Neuronal stem cell (in vitro differentiated cells): Measurements from ENCODE around the gene RAP2A.

Source experiments
- DNase-seq: peaks from one replicate; pipeline ENCODE4 v3.0.0-alpha.2; 2013; ENCODE audit warnings: low spot score
- H2AFZ ChIP-seq: one replicate; pipeline ENCODE4 v1.6.1; 2013; ENCODE audit warnings: mild to moderate bottlenecking, low read length, inconsistent platforms
- H2AK5ac ChIP-seq: 2 replicates; pipeline ENCODE4 v1.6.1; 2013; ENCODE audit warnings: low read depth, mild to moderate bottlenecking, inconsistent platforms, low read length, moderate library complexity, mixed read lengths
- H2BK120ac ChIP-seq: 2 replicates; pipeline ENCODE4 v1.6.1; 2013; ENCODE audit warnings: low read depth, mild to moderate bottlenecking, inconsistent platforms, low read length, moderate library complexity, mixed read lengths
- H2BK12ac ChIP-seq: one replicate; pipeline ENCODE4 v1.6.1; 2013; ENCODE audit warnings: low read length, inconsistent platforms
- H2BK15ac ChIP-seq: 2 replicates; pipeline ENCODE4 v1.6.1; 2013; ENCODE audit warnings: mild to moderate bottlenecking, low read length, inconsistent platforms, mixed read lengths
- H2BK5ac ChIP-seq: one replicate; pipeline ENCODE4 v1.6.1; 2013; ENCODE audit warnings: inconsistent platforms, mild to moderate bottlenecking, low read length, moderate library complexity
- H3K14ac ChIP-seq: one replicate; pipeline ENCODE4 v1.6.1; 2013; ENCODE audit warnings: low read length, inconsistent platforms
- H3K18ac ChIP-seq: 2 replicates; pipeline ENCODE4 v1.6.1; 2013; ENCODE audit warnings: low read length, inconsistent platforms
- H3K23ac ChIP-seq: 2 replicates; pipeline ENCODE4 v1.6.1; 2013; ENCODE audit warnings: low read depth, mild to moderate bottlenecking, mixed read lengths, low read length, inconsistent platforms; ENCODE audit not compliant: poor library complexity
- H3K27ac ChIP-seq: replicated peaks from 3 replicates; pipeline ENCODE4 v1.5.1; 2013; ENCODE audit warnings: low read length, inconsistent platforms
- H3K27me3 ChIP-seq, 3 experiments: 2 replicates each; pipeline ENCODE4 v1.6.1; 2013; ENCODE audit warnings: low read length in 3 of 3, mild to moderate bottlenecking in 2 of 3, inconsistent platforms in 1 of 3, low read depth in 1 of 3, mixed read lengths in 1 of 3, moderate library complexity in 1 of 3; ENCODE audit not compliant: control insufficient read depth in 3 of 3, insufficient read depth in 3 of 3
- H3K36me3 ChIP-seq, 2 donors: replicated peaks in 1 of 2; 2 replicates each; pipeline ENCODE4 v1.6.1; 2013; ENCODE audit warnings: low read length in 2 of 2; ENCODE audit not compliant: control insufficient read depth in 2 of 2, insufficient read depth in 2 of 2
- H3K4ac ChIP-seq: 2 replicates; pipeline ENCODE4 v1.6.1; 2013; ENCODE audit warnings: inconsistent platforms, mild to moderate bottlenecking, low read length, moderate library complexity
- H3K4me1 ChIP-seq, 2 donors: 1 replicate in 1 of 2; 2 replicates in 1 of 2; pipeline ENCODE4 v1.6.1; 2013; ENCODE audit warnings: low read length in 2 of 2, low read depth in 1 of 2; ENCODE audit not compliant: control insufficient read depth in 2 of 2, insufficient read depth in 1 of 2
- H3K4me2 ChIP-seq: one replicate; pipeline ENCODE4 v1.6.1; 2013; ENCODE audit warnings: mild to moderate bottlenecking, low read length, inconsistent platforms; ENCODE audit not compliant: insufficient read depth, poor library complexity, severe bottlenecking
- H3K4me3 ChIP-seq, 2 donors: 2 replicates each; pipeline ENCODE4 v1.5.1; 2013; ENCODE audit warnings: low read length in 2 of 2, mild to moderate bottlenecking in 2 of 2, inconsistent platforms in 1 of 2, moderate library complexity in 1 of 2
- H3K79me1 ChIP-seq: one replicate; pipeline ENCODE4 v1.6.1; 2013; ENCODE audit warnings: low read depth, mild to moderate bottlenecking, inconsistent platforms, low read length, moderate library complexity
- H3K9ac ChIP-seq: one replicate; pipeline ENCODE4 v1.6.1; 2013; ENCODE audit warnings: mild to moderate bottlenecking, low read depth, low read length, inconsistent platforms; ENCODE audit not compliant: poor library complexity
- H3K9me3 ChIP-seq, 2 donors: replicated peaks in 1 of 2; 2 replicates each; pipeline versions ENCODE3 to v1.6.1; 2013; ENCODE audit warnings: low read length in 2 of 2, mild to moderate bottlenecking in 2 of 2, inconsistent platforms in 1 of 2, low read depth in 1 of 2, mixed read lengths in 1 of 2, moderate library complexity in 1 of 2; ENCODE audit not compliant: control insufficient read depth in 2 of 2, insufficient read depth in 1 of 2
- H4K8ac ChIP-seq: one replicate; pipeline ENCODE4 v1.6.1; 2013; ENCODE audit warnings: low read depth, mild to moderate bottlenecking, inconsistent platforms, low read length, moderate library complexity
- H4K91ac ChIP-seq: one replicate; pipeline ENCODE4 v1.6.1; 2013; ENCODE audit warnings: low read length, low read depth, mild to moderate bottlenecking, inconsistent platforms; ENCODE audit not compliant: poor library complexity
- WGBS, 2 donors: extraction: QIAGEN DNeasy Blood & Tissue Kit; methylation state at CpG; one replicate each; pipeline ENCODE4 v1.1.7; 2013; ENCODE audit warnings: missing lambda C conversion rate in 2 of 2, mixed read lengths in 1 of 2; ENCODE audit not compliant: insufficient read length in 2 of 2, insufficient replicate concordance in 1 of 2; ENCODE audit errors: extremely low coverage in 2 of 2; 5-methylcytosine and 5-hydroxymethylcytosine counted together

The RAP2A gene

GRCh38 chr13:97446448-97446847 lies 12.5 kb downstream of the RAP2A start:
- H3K9ac ChIP-seq, result no peak overlapping the region

DNA sequence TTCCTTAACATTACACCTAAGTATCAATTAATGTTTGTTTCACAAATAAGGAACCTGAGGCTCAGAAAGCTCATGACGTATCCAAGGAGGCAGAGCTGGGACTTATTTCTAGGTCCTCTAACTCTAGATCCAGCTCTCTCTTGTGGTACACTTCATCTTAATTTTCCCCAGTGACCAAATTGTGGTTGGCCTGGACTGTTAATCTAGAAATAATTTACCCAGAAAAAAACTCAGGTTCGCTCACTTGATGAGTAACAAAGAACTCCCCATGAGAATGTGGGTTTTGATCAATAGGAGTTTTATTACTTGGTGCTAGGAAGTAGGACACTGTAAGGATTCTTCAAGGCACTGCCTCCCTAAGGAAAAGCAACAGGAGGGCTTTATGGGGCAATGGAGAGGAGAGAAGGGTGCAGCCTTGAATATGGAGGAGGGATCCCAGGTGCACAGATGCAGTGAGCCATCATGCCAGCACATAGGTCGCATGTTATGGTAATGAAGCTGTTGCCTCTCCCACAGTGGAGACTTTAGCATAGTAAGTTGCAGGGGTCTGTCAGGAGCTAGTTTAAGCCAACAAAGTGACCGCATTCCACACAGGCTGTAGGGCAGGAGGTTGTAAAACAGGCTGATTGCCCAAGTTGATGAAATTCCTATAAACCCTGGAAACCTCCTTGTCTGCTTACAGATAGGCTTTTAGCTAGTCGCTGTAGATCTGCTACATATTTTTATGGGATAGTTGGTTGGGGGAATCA lies 14.7 kb downstream of the RAP2A start:
- H3K4ac ChIP-seq, result no peak overlapping the region
- H2BK120ac ChIP-seq, result no peak overlapping the region
- no peak overlapping the region for H2BK12ac ChIP-seq
- no peak overlapping the region for H2BK5ac ChIP-seq
- H3K9ac ChIP-seq, result no peak overlapping the region
- H2BK15ac ChIP-seq, result no peak overlapping the region
- no peaks in the 10 kb centered on the region for H3K79me1 ChIP-seq
- no peak overlapping the region for H2AFZ ChIP-seq
- no peak overlapping the region for H2AK5ac ChIP-seq
- H3K4me2 ChIP-seq, result no peak overlapping the region
- H4K91ac ChIP-seq, result no peak overlapping the region
- no CpG with 5 or more reads among the region's 5 CpGs for WGBS, 2 donors
- no peaks in the 10 kb centered on the region for H3K27me3 ChIP-seq
- no peak overlapping the region for H3K14ac ChIP-seq
- no peak overlapping the region for H3K18ac ChIP-seq
- H3K4me1 ChIP-seq, result peaks cover 0 to 2% of the 10 kb centered on the region in 2 donors
- H3K36me3 ChIP-seq, result peaks cover 1 to 59% of the 10 kb centered on the region in 2 donors
- no peak overlapping the region for H4K8ac ChIP-seq
- no peak overlapping the region for H3K27ac ChIP-seq
- H3K9me3 ChIP-seq, result peaks cover 0 to under 1% of the 10 kb centered on the region in 2 donors
- H3K4me3 ChIP-seq, result no peak overlapping the region
- no peak overlapping the region for H3K23ac ChIP-seq
- DNase-seq, result no peak

More at GRCh38 chr13:97446448-97446847, 12.5 kb downstream of the RAP2A start:
- no peak overlapping the region for H3K23ac ChIP-seq
- H2BK15ac ChIP-seq, result no peak overlapping the region
- no peaks in the 10 kb centered on the region for H3K9me3 ChIP-seq
- no peak overlapping the region for H3K4ac ChIP-seq
- no peak overlapping the region for H2AFZ ChIP-seq
- H3K18ac ChIP-seq, result no peak overlapping the region
- H3K27ac ChIP-seq, result no peak overlapping the region
- H3K14ac ChIP-seq, result no peak overlapping the region
- no peak overlapping the region for H2BK120ac ChIP-seq
- H3K79me1 ChIP-seq, result no peaks in the 10 kb centered on the region
- H4K8ac ChIP-seq, result no peak overlapping the region
- H2BK5ac ChIP-seq, result no peak overlapping the region
- peaks cover 1 to 57% of the 10 kb centered on the region in 2 donors for H3K36me3 ChIP-seq
- H3K4me3 ChIP-seq, result no peak overlapping the region
- WGBS, 2 donors, result no CpG with 5 or more reads among the region's 5 CpGs
- no peak overlapping the region for H2AK5ac ChIP-seq
- H3K4me2 ChIP-seq, result no peak overlapping the region
- no peak overlapping the region for H2BK12ac ChIP-seq
- no peak for DNase-seq
- H4K91ac ChIP-seq, result no peak overlapping the region
- H3K27me3 ChIP-seq, result no peaks in the 10 kb centered on the region
- peaks cover 0 to 2% of the 10 kb centered on the region in 2 donors for H3K4me1 ChIP-seq

- no peak for DNase-seq
- Histone ChIP-seq H3K4me1 (peaks cover 0 to 6% of the 10 kb centered on the region in 2 donors), H3K27ac (no peak overlapping the region), H2BK120ac (no peak overlapping the region), H2BK5ac (no peak overlapping the region), H2AFZ (no peak overlapping the region), H3K9ac (no peak overlapping the region), H3K18ac (no peak overlapping the region), H3K79me1 (no peaks in the 10 kb centered on the region), H3K36me3 (peaks cover 1 to 33% of the 10 kb centered on the region in 2 donors), H3K23ac (no peak overlapping the region), H3K9me3 (peaks cover 3 to 9% of the 10 kb centered on the region in 2 donors), H3K4me3 (no peak overlapping the region), H3K27me3 (no peaks in the 10 kb centered on the region), H3K4me2 (no peak overlapping the region), H4K8ac (no peak overlapping the region), H4K91ac (no peak overlapping the region), H3K14ac (no peak overlapping the region), H2BK12ac (no peak overlapping the region), H2BK15ac (no peak overlapping the region), H3K4ac (no peak overlapping the region), H2AK5ac (no peak overlapping the region)
These were observed 20.7 kb downstream of the RAP2A start for GRCh38 chr13:97454699-97455098.

GRCh38 chr13:97456047-97456446 lies 22.1 kb downstream of the RAP2A start:
- H3K36me3 ChIP-seq, result peaks cover 1 to 31% of the 10 kb centered on the region in 2 donors
- no peaks in the 10 kb centered on the region for H3K27me3 ChIP-seq
- no peak overlapping the region for H4K91ac ChIP-seq
- no peak overlapping the region for H3K4ac ChIP-seq
- H3K9me3 ChIP-seq, result peaks cover 3 to 9% of the 10 kb centered on the region in 2 donors
- no peak overlapping the region for H2BK12ac ChIP-seq
- no peak overlapping the region for H2AK5ac ChIP-seq
- peaks cover 0 to 6% of the 10 kb centered on the region in 2 donors for H3K4me1 ChIP-seq
- H3K9ac ChIP-seq, result no peak overlapping the region
- DNase-seq, result no peak
- WGBS, 2 donors, result no CpG with 5 or more reads among the region's 3 CpGs
- no peak overlapping the region for H3K23ac ChIP-seq
- no peak overlapping the region for H3K27ac ChIP-seq
- no peak overlapping the region for H3K14ac ChIP-seq
- H3K4me2 ChIP-seq, result no peak overlapping the region
- no peak overlapping the region for H2BK120ac ChIP-seq
- H2BK15ac ChIP-seq, result no peak overlapping the region
- H3K4me3 ChIP-seq, result no peak overlapping the region
- no peaks in the 10 kb centered on the region for H3K79me1 ChIP-seq
- H2BK5ac ChIP-seq, result no peak overlapping the region
- no peak overlapping the region for H3K18ac ChIP-seq
- no peak overlapping the region for H4K8ac ChIP-seq
- no peak overlapping the region for H2AFZ ChIP-seq
